SW480 (cell line): ENCODE results near the gene GPRIN1.

Experiments used
- DNase-seq: peaks from one replicate; pipeline ENCODE4 v3.0.0-alpha.2; 2016; ENCODE audit warnings: low spot score

Gene GPRIN1

DNA sequence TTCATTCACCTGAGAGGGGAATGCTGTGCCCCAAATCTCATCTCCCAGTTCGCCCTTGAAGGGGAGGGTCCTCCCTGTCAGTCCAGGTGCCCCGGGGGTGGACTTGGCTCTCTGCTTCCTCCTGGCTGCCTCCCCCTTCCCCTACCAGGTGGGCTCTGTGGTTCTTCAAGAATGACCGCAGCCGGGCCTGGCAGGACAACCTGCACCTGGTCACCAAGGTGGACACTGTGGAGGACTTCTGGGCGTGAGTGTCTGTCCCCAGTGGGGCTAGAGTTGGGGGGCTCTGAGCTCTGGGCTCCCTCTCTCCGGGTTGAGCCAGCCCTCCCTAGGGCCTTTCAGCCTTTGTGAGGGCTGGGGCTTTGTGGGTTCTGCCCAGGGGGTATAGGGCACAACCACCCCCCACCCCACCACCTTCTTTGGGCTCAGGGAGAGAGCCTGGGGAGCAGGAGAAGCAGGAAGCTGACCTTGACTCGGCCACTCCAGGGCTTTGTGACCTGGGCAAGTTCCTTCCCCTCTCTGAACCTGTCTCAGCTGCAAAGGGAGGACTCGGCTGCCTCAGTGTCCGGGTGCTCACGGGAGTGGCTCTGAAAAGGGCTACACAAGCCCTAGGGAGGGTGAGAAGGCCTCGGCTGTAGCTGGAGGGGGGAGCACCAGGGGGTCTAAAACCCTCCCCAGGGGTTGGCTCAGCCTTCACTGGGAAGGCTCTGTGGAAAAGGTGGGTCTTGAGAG, 33.7 kb upstream of the GPRIN1 start:
- no peak for DNase-seq

DNA sequence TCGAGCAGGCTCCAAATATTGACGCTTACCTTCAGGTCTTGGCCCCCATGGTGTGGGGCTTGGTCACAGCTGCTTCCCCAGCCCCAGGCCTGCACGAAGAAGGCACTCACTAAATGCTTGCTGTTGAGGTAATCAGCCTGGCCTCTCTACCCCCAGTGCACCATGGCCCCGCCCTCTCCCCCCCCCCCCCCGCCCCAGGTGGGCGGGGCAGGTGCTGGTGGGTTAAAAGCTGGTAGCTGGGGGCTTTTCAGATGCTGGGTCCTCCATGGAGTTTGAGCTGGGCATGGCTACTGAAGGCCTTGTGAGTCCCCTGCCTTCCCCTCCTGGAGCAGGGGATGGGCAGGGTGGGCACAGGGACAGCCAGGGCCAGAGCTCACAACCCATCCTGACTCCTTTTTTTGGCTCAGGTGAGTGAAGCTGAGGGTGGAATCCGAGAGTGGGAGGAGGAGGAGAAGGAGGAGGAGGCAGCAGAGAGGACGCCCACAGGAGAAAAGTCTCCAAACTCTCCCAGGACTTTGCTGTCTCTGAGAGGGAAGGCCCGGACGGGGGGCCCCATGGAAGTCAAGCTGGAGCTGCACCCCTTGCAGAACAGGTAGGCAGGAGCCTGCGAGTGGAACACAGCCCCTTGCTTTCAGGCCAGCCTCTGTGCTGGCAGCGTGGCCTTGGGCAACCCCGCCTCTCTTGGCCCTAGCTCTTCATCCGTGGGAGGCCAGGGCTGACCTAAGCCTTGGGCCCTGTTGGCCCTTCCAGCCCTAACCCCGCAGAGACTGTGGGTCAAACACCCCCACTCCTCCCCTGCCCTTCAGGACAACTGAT, 32.9 kb upstream of the GPRIN1 start:
- no peak for DNase-seq

DNA sequence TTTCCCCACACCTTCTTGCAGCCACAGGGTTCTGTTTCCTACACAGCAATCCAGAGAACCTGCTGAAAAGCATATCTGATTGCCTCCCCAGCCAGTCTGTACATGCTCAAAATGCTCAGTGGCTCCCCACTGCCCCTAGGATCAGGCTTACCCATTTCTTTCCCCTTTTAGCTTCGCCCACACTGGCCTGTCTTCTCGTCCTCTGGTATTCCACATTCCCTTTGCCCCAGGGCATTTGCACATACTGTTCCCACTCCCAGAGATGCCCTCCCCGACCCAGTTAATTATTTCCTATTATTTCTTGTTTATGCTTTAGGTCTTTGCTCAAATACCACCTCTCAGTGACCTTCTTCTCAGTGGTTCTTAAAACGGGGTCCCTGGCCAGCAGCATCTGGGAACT, 30.7 kb upstream of the GPRIN1 start:
- no peak for DNase-seq

DNA sequence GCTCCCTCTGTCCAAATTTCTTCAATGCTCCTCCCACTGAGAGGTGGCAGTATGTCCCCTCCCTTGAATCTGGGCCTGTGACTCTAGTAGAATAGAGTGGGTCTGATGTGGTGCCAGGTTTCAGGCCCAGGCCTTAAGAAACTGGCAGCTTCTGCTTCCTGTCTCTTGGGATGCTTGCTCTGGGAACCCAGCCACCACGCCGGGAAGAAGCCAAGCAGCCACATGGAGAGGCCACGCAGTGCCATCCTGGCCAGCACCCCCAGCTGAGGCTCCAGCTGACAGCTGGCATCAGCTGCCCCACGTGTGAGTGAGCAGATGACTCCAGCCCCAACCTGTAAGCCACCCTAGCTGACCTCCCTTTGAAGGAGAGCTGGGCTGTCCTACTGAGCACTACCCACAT, 30.0 kb upstream of the GPRIN1 start:
- no peak for DNase-seq

DNA sequence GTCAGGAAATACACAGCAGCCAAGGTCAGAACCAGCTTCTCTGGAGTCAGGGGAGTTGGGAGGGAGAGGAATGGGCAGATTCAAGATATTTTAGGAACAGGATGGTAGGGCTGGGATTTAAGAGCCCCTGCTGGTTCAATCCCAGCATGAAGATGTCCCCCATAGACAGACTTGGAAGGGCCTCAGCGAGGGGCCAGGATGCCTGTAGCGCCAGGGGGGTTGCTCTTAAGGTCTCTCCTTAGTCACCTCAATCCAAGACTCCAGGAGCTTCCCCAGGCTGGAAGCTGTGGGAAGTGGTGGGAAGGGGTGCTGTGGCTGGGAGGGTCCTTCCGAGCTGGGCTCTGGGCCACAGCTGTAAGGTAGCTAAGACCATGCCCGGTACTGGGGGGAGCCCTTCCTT, 29.3 kb upstream of the GPRIN1 start:
- DNase-seq: no peak

DNA sequence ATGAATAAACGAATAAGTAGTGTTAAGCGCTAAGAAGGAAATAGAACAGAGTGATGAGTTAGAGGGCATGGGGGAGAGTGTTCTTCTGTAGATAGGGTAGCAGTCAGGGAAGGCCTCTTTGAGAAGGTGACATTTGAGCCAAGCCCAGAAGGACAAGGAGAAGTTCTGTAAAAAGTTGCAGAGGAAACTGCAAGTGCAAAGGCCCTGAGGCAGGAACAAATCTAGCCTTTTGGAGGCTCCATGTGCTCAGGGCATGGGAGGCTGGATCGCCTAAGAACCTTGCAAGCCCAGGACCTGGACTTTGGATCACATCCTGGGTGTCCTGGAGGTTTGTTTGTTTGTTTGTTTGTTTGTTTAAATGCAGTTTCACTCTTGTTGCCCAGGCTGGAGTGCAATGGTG, 28.5 kb upstream of the GPRIN1 start:
- DNase-seq: no peak

DNA sequence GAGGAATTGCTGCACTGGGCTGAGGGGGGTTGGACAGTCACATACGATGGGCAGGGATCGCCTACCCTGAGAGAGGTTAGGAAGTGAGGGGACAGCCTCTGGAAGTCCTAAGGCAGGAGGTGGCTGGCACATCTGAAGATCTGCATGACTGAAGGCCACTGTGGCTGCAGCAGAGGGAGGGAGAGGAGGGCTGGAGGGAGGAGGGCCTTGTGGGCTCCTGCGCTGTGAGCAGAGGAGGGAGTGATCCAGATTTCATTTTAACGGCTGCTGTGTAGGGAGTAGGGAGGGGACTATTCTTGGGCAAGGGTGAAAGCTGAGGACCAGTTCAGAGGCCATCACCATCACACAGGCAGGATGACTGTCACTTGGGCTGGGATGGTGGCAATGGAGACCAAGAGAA, 27.6 kb upstream of the GPRIN1 start:
- no peak for DNase-seq

- DNase-seq: no peak
Measured at GRCh38 chr5:176636426-176636825, 26.5 kb upstream of the GPRIN1 start.

GRCh38 chr5:176633598-176633997, 23.6 kb upstream of the GPRIN1 start:
- no peak for DNase-seq

GRCh38 chr5:176632745-176633144, 22.8 kb upstream of the GPRIN1 start:
- no peak for DNase-seq

DNA sequence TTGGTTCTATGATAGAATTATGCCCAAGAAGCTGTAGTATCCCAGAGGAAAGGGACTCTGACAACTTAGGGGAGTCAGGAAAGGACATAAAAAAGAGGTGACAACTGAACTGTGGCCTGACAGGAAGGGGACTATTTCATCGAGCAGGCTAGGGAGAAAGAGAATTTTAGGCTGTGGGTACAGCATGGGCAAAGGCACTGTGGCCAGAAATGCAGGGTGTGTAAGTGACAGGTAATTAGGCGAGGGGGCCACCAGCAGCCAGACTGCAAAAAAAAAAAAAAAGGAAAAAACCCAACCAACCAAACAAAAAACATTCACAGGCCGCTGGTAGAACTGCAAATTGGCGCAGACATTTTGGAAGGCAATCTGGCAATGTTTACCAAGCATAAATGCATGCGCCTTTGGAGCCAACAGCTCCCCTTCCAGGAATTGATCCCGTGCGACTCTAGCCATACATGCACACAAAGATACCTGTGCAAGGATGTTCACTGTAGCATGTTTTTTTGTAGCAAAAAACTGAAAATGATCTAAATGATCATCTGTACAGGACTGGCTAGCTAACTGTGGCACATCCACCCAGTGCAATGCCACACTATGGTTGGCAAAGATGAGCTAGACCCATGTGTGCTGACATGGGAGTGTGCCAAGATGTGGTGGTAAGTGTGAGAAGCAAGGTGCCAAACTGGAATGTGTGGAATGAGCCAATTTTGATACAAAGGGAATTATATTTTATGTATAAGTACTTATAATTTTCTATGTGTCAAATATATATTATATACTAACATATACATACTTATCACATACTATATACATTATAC, 21.6 kb upstream of the GPRIN1 start:
- DNase-seq: no peak

DNA sequence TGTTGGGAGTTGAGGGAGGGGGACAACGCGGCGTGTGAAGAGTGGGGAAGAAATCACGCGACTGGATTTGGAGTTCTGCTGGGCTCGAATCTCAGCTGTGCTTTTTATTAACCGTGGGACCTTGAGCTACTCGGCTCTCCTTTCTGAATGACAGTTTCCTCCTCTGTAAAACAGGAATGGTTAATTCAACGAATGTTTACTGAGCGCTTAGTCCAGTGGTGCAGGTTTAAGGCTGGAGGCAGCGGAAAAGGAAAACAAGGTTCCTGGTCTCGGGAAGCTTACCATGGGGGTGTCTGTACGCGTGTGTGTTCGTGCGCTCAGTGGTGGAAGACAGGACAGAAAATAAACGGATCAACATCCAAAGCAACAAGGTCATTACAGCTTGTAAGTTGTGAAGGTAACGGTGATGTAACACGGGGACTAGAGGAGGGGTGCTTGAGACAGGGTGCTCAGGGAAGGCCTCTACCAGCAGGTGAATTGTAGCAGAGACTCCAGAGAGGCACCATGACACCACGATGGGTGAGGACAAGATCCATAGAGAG, 20.8 kb upstream of the GPRIN1 start:
- no peak for DNase-seq

DNA sequence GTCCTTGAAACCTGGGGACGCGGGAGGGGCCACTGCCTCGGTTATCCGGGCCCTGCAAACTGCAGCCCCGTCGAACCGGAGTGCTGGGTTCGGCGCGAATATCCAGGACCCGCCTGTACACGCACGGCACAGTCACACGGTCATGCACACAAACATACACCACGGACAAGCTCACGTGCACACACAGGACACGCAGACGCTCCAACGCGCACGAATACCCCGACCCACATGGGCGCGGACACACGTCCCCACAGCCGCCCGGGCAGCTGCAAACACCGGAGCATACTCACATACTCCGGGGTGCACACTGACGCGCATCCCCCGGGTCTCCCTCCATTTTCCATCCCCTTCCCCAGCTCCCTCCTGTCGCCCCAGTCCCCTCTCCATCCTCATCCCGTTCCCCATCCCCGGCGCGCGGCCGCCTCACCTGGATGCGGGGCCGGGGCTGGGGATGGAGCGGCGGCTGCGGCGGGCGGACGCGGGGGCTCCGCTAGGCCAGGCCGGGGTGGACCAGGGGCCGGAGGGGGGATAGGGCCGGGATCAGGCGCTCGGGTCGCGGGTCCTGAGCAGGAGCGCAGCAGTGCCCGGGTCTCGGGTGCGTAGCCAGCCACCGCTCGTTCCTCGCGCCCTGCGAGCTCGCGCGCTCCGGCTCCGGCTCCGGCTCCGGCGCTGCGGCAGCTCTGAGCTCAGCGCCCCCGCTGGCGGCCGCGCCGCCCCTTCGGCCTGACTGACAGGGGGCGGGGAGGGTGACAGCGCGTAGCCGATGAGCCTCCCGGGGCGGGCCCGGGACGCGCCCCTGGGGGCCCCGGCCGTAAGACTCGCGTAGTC, 20.1 kb upstream of the GPRIN1 start, which contains the start of the genes EIF4E1B and SNCB:
TSS of gene EIF4E1B (plus strand) at position 823 of the 828 bp plus-strand sequence. CDS start 12,113 bp downstream, outside the sequence.
TSS of gene SNCB (minus strand) at position 682 of the 828 bp plus-strand sequence. CDS start 880 bp downstream, outside the sequence.
- no peak for DNase-seq

DNA sequence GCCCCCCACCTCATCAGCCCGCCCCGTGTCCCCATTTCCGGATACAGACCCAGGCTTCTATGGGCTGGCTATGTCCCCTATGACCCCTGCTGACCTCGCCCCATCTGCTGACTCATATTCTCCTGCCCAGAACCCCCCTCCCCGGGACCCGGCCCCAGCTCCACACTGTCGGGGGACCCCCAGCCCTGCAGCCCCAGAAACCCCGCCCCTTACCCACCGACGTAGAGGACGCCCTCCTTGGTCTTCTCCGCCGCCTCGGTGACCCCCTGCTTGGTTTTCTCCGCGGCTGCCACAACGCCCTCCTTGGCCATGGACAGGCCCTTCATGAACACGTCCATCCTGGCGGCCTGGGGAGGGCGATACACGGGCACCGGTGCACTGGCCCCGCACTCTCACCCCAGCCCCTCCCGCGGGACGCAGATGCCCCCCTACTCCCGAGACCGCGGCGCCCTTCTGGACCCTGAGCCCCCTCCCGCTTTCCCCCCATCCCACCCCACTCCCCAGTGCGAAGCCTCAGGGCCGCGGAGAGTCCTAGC, 19.4 kb upstream of the GPRIN1 start:
- no peak for DNase-seq

GRCh38 chr5:176628406-176629228, 18.7 kb upstream of the GPRIN1 start:
- DNase-seq: no peak

DNA sequence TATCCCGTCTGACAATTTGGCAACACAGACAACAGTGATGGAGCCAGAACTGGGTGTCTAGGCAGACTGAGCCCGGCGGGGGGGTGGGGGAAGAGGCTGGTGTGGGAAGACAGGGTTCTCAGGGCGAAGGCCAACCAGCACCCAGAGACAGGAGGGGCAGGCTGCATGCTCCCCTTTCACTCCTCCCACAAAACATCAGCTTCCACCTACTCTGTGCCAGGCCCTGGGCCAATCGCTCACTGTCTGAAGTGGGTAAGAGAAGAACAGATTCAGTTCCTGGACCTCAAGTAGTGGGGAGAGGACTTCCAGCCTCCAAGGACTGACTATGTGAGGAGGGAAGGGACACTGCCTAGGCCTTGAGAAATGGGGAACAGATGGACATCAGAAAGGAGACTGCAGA, 17.6 kb upstream of the GPRIN1 start:
- no peak for DNase-seq

DNA sequence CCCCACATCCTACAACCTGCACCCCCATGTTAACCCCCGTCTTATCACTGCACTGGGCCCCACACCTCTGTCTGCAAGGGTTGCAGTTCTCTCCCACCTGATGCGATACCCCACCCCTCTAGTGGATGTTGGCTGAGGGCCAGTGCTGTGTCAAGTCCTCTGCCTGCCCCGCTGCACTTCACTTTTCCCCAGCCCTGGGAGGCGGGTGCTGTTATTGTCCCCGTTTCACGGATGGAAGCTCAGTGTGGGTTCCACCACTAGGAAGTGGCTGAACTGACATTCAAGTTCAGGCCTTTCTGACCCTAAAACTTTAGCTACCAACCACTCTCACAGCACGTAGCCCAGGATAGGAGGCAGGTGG, 16.9 kb upstream of the GPRIN1 start:
- DNase-seq: no peak

DNA sequence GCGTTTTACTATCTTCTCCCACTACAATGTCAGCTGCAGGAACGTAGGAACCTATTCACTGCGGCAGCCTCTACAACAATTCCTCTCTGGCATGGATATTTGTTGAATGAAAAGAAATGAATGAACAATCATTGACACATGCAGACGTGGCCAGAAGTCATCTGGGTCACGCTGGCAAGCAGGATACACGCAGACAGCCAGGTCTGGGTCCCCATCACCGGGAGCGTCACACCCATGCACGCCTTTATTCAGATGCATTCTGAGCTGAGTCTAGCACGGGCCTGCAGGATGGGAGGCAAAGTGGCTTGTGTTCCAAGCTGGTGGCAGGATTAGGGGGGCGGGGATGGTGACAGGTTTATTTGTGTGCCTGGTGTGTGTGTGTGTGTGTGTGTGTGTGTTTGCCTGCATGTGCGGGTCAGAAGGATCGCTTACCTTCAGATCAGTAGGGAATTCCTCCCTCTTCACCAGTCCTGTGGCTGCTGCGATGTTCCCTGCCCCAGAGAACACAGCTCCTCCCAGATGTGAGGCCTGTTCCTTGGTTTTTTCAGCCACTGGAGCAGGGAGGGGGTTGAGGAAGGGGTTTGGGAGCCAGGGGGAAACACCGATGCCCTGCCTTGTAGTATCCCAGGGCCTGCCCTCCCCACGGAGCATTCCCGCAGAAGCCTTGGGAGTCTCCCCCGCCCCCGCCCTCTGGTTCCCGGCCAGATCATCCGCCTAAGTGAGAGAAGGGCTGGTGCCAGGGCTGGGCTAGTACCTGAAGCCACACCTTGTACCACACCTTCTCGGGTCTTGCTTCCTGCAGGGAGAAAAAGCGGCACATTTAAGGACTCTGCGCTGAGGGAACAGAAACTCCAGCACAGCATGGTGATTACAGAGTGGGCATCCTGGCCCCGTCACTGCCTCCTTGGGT, 16.3 kb upstream of the GPRIN1 start:
- DNase-seq: peak; percentile 28

- DNase-seq: no peak
Measured at GRCh38 chr5:176625512-176625911, 15.6 kb upstream of the GPRIN1 start.
